HG03520 (cell line): ENCODE results near the gene OGFOD2.

Experiments used
- ATAC-seq: cut with Tn5 transposase; IDR thresholded peaks from one replicate; pipeline ENCODE4 v1.9.1; 2021; ENCODE audit warnings: mild to moderate bottlenecking, moderate library complexity; ENCODE audit not compliant: unreplicated experiment

OGFOD2 gene

GRCh38 chr12:122951406-122951805 lies 23.6 kb upstream of the OGFOD2 start:
- no peak for ATAC-seq

GRCh38 chr12:122951979-122952892 lies 22.8 kb upstream of the OGFOD2 start:
- ATAC-seq: no peak

- ATAC-seq: no peak
Measured at GRCh38 chr12:122955156-122955555, 19.9 kb upstream of the OGFOD2 start.

- no peak for ATAC-seq
Measured at GRCh38 chr12:122956035-122956434, 19.0 kb upstream of the OGFOD2 start.

- no peak for ATAC-seq
Measured at GRCh38 chr12:122958198-122958888, 16.7 kb upstream of the OGFOD2 start.

- no peak for ATAC-seq
Measured at GRCh38 chr12:122959566-122960192, 15.4 kb upstream of the OGFOD2 start.

GRCh38 chr12:122960193-122960569 lies 14.9 kb upstream of the OGFOD2 start:
- no peak for ATAC-seq

GRCh38 chr12:122961531-122962329 lies 13.3 kb upstream of the OGFOD2 start:
- ATAC-seq: no peak

- ATAC-seq: no peak
Measured at GRCh38 chr12:122963941-122964265, 11.1 kb upstream of the OGFOD2 start.

GRCh38 chr12:122964439-122965257 lies 10.4 kb upstream of the OGFOD2 start:
- ATAC-seq: no peak

GRCh38 chr12:122965321-122965751 lies 9.7 kb upstream of the OGFOD2 start:
- no peak for ATAC-seq

- ATAC-seq: peak; percentile 77
Measured at GRCh38 chr12:122965851-122966742, 8.9 kb upstream of the OGFOD2 start, which contains the start of gene ABCB9. ABCB9 (minus strand) TSS chr12:122966463; CDS start chr12:122960235, 6,228 bp downstream.

- ATAC-seq: no peak
Measured at GRCh38 chr12:122966743-122967550, 8.1 kb upstream of the OGFOD2 start.

GRCh38 chr12:122968104-122968503 lies 6.9 kb upstream of the OGFOD2 start:
- ATAC-seq: no peak

- no peak for ATAC-seq
Measured at GRCh38 chr12:122969676-122970075, 5.4 kb upstream of the OGFOD2 start.

- peak; percentile 73 for ATAC-seq
Measured at GRCh38 chr12:122974274-122974891, 661 bp upstream of the OGFOD2 start.

- ATAC-seq: no peak
Measured at GRCh38 chr12:122975790-122976647, 975 bp downstream of the OGFOD2 start.
